HepG2 (cell line): ENCODE results near the gene SERTAD2. TPM values are rescaled to one million over a fixed set of nuclear protein-coding genes. Genes with fewer than 3 reads are reported as not detected.

Source experiments
- BHLHE40 ChIP-seq: IDR thresholded peaks from 2 replicates; pipeline ENCODE4 v1.6.1; 2011; ENCODE audit warnings: low read length, improper control_type of control experiment
- BRF2 ChIP-seq: sonication (generic); formaldehyde crosslinking; IDR thresholded peaks from 2 replicates; pipeline ENCODE4 v1.8.1; 2022; ENCODE audit warnings: mild to moderate bottlenecking, missing genetic modification reagents
- ESRRA ChIP-seq: sonication (generic); formaldehyde crosslinking; IDR thresholded peaks from 2 replicates; pipeline ENCODE4 v1.5.1; 2020; ENCODE audit warnings: mild to moderate bottlenecking, low read depth, missing genetic modification reagents
- FOSL1 ChIP-seq: sonication (generic); formaldehyde crosslinking; IDR thresholded peaks from 2 replicates; pipeline ENCODE4 v1.9.0; 2021; ENCODE audit warnings: missing genetic modification reagents, borderline replicate concordance
- GZF1 ChIP-seq: sonication (generic); formaldehyde crosslinking; IDR thresholded peaks from 2 replicates; pipeline ENCODE4 v1.5.1; 2020; ENCODE audit warnings: mild to moderate bottlenecking, missing genetic modification reagents
- HMG20A ChIP-seq: IDR thresholded peaks from 2 replicates; pipeline ENCODE4 v1.6.1; 2016; ENCODE audit warnings: borderline replicate concordance
- HNRNPK ChIP-seq: fragments of 200-400 bp; formaldehyde crosslinking; IDR thresholded peaks from 2 replicates; pipeline ENCODE4 v1.6.1; 2018; ENCODE audit warnings: low read length, low read depth, moderate library complexity, mild to moderate bottlenecking; ENCODE audit not compliant: poor library complexity, severe bottlenecking
- ISX ChIP-seq: sonication (generic); formaldehyde crosslinking; conservative IDR thresholded peaks from 2 replicates; pipeline ENCODE4 v1.5.0; 2020; ENCODE audit warnings: missing genetic modification reagents
- KMT2A ChIP-seq: sonication (generic); formaldehyde crosslinking; IDR thresholded peaks from 2 replicates; pipeline ENCODE4 v1.4.0; 2020; ENCODE audit warnings: missing genetic modification reagents
- PHB2 ChIP-seq: fragments of 450-650 bp; IDR thresholded peaks from 2 replicates; pipeline ENCODE4 v1.6.1; 2018; ENCODE audit not compliant: partially characterized antibody
- RAD51 ChIP-seq: fragments of 450-650 bp; IDR thresholded peaks from 2 replicates; pipeline ENCODE4 v1.6.1; 2016; ENCODE audit warnings: borderline replicate concordance
- RCOR2 ChIP-seq: IDR thresholded peaks from 2 replicates; pipeline ENCODE4 v1.6.1; 2016; ENCODE audit warnings: missing biosample characterization, missing genetic modification reagents
- SMAD1 ChIP-seq: sonication (generic); formaldehyde crosslinking; IDR thresholded peaks from 2 replicates; pipeline ENCODE4 v1.4.0; 2020; ENCODE audit warnings: missing genetic modification reagents, low read depth, mild to moderate bottlenecking, borderline replicate concordance
- TEF ChIP-seq: sonication (generic); formaldehyde crosslinking; IDR thresholded peaks from 2 replicates; pipeline ENCODE4 v1.5.0; 2020; ENCODE audit warnings: missing genetic modification reagents
- TSC22D2 ChIP-seq: sonication (generic); formaldehyde crosslinking; IDR thresholded peaks from 2 replicates; pipeline ENCODE4 v1.5.1; 2020; ENCODE audit warnings: missing genetic modification reagents, mild to moderate bottlenecking, borderline replicate concordance
- ZBTB3 ChIP-seq: sonication (generic); formaldehyde crosslinking; IDR thresholded peaks from 2 replicates; pipeline ENCODE4 v1.4.0; 2020; ENCODE audit warnings: low read depth, mild to moderate bottlenecking, moderate library complexity, missing genetic modification reagents, borderline replicate concordance
- ZFX ChIP-seq: sonication (generic); formaldehyde crosslinking; IDR thresholded peaks from 2 replicates; pipeline ENCODE4 v1.4.0; 2020; ENCODE audit warnings: mild to moderate bottlenecking, low read depth, missing genetic modification reagents, moderate library complexity
- ZNF143 ChIP-seq: sonication (generic); formaldehyde crosslinking; IDR thresholded peaks from 2 replicates; pipeline ENCODE4 v1.4.0; 2020; ENCODE audit warnings: missing genetic modification reagents
- ZNF224 ChIP-seq: sonication (generic); formaldehyde crosslinking; IDR thresholded peaks from 2 replicates; pipeline ENCODE4 v1.5.0; 2020; ENCODE audit warnings: mild to moderate bottlenecking, missing genetic modification reagents
- ZNF350 ChIP-seq: sonication (generic); formaldehyde crosslinking; IDR thresholded peaks from 2 replicates; pipeline ENCODE4 v1.4.0; 2020; ENCODE audit warnings: mild to moderate bottlenecking, low read depth, missing genetic modification reagents, borderline replicate concordance
- ZNF558 ChIP-seq: sonication (generic); formaldehyde crosslinking; IDR thresholded peaks from 2 replicates; pipeline ENCODE4 v1.9.0; 2022; ENCODE audit warnings: mild to moderate bottlenecking, missing genetic modification reagents, borderline replicate concordance
- ZNF740 ChIP-seq: sonication (generic); formaldehyde crosslinking; IDR thresholded peaks from 2 replicates; pipeline ENCODE4 v1.4.0; 2020; ENCODE audit warnings: missing genetic modification reagents
- ZSCAN12 ChIP-seq: sonication (generic); formaldehyde crosslinking; IDR thresholded peaks from 2 replicates; pipeline ENCODE4 v1.9.0; 2021; ENCODE audit warnings: mild to moderate bottlenecking, missing genetic modification reagents
- polyA plus RNA-seq, 8 experiments: library from polyadenylated mRNA; depleted of rRNA in 3 of 8; stranded (reverse) in 7 of 8; unstranded in 1 of 8; fragments of >200 nt; fragmentation: Illumina TruSeq in 4 of 8; extraction: Trizol in 4 of 8; gene quantifications; 2 replicates each; pipeline versions ENCODE4 v1.2.1 to v1.2.3, GENCODE V29; 2011 to 2016; ENCODE audit warnings: low read depth in 4 of 8, missing spikeins in 1 of 8, mixed read lengths in 1 of 8; ENCODE audit not compliant: insufficient read depth in 1 of 8
- total RNA-seq, 5 experiments: library from RNA; depleted of rRNA; stranded (reverse); fragments of >200 nt; fragmentation: Illumina TruSeq; extraction: Trizol; gene quantifications; 2 replicates each; pipeline ENCODE4 v1.2.3, GENCODE V29; 2016; ENCODE audit warnings: low read depth in 1 of 5
- TF ChIP-seq, protein P1 (sequence below): sonication (generic); formaldehyde crosslinking; IDR thresholded peaks from 2 replicates; pipeline ENCODE4 v1.5.0; 2020; ENCODE audit warnings: mild to moderate bottlenecking, missing genetic modification reagents, borderline replicate concordance
- TF ChIP-seq, protein P2 (sequence below): sonication (generic); formaldehyde crosslinking; conservative IDR thresholded peaks from 2 replicates; pipeline ENCODE4 v1.4.0; 2020; ENCODE audit warnings: missing genetic modification reagents
- TF ChIP-seq, protein P3 (sequence below): sonication (generic); formaldehyde crosslinking; IDR thresholded peaks from 2 replicates; pipeline ENCODE4 v1.5.0; 2020; ENCODE audit warnings: missing genetic modification reagents

SERTAD2 gene
- total and polyA plus RNA-seq, 2 of the 13 experiments (the other 11 are each of a cell fraction or from before 2014, with no cell fraction given): 6.7 to 22.6 TPM

DNA sequence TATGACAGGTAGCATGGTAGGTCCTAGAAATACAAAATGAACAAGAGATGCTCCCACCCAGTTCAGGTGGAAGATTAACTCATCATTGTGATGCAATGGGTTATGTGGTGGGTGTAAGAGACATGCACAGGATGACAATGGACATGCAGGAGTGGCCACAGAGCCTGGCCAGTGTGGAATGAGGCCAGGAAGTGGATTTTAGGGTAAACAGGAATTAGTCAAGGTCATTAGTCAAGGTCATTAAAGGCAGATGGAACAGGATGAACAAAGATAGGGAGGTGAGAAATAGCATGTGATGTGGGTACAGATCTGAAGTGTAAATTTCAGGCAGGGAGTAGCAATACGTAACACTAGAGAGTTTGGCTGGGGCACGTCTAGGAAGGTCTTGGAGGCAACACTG, 15.6 kb upstream of the SERTAD2 start (continued):
- TF ChIP-seq ISX (CRISPR knock-in tag) (no peak), ESRRA (CRISPR knock-in tag) (peak; percentile 99), ZNF558 (no peak), TSC22D2 (CRISPR knock-in tag) (no peak), KMT2A (CRISPR knock-in tag) (peak; percentile 51; the same call in 1 of the 2 replicates), SMAD1 (no peak), TEF (CRISPR knock-in tag) (no peak), HNRNPK (no peak), ZNF350 (CRISPR knock-in tag) (peak; percentile 54; the same call in 1 of the 2 replicates), FOSL1 (no peak), GZF1 (no peak), ZNF740 (CRISPR knock-in tag) (no peak), BRF2 (no peak), ZBTB3 (CRISPR knock-in tag) (no peak), ZNF143 (no peak), PHB2 (no peak), HMG20A (peak; percentile 94; the same call in 1 of the 2 replicates), ZFX (CRISPR knock-in tag) (peak; percentile 37; the same call in 1 of the 2 replicates), ZNF224 (CRISPR knock-in tag) (no peak), RCOR2 (CRISPR knock-in tag) (peak; percentile 78), RAD51 (no peak), BHLHE40 (peak; percentile 21; the same call in 1 of the 2 replicates), ZSCAN12 (no peak)
- TF ChIP-seq, protein P1, sequence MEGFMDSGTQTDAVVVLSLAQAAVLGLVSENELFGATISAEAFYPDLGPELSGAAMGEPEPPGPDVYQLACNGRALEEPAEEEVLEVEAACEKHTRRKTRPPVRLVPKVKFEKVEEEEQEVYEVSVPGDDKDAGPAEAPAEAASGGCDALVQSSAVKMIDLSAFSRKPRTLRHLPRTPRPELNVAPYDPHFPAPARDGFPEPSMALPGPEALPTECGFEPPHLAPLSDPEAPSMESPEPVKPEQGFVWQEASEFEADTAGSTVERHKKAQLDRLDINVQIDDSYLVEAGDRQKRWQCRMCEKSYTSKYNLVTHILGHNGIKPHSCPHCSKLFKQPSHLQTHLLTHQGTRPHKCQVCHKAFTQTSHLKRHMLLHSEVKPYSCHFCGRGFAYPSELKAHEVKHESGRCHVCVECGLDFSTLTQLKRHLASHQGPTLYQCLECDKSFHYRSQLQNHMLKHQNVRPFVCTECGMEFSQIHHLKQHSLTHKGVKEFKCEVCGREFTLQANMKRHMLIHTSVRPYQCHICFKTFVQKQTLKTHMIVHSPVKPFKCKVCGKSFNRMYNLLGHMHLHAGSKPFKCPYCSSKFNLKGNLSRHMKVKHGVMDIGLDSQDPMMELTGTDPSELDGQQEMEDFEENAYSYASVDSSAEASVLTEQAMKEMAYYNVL (CRISPR knock-in tag): peak; percentile 61; the same call in 1 of the 2 replicates
- TF ChIP-seq, protein P2, sequence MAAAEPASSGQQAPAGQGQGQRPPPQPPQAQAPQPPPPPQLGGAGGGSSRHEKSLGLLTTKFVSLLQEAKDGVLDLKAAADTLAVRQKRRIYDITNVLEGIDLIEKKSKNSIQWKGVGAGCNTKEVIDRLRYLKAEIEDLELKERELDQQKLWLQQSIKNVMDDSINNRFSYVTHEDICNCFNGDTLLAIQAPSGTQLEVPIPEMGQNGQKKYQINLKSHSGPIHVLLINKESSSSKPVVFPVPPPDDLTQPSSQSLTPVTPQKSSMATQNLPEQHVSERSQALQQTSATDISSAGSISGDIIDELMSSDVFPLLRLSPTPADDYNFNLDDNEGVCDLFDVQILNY (CRISPR knock-in tag): no peak
- TF ChIP-seq, protein P3, sequence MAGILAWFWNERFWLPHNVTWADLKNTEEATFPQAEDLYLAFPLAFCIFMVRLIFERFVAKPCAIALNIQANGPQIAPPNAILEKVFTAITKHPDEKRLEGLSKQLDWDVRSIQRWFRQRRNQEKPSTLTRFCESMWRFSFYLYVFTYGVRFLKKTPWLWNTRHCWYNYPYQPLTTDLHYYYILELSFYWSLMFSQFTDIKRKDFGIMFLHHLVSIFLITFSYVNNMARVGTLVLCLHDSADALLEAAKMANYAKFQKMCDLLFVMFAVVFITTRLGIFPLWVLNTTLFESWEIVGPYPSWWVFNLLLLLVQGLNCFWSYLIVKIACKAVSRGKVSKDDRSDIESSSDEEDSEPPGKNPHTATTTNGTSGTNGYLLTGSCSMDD (CRISPR knock-in tag): no peak
